Body of pancreas (tissue), 4 donors: ENCODE measurements around the gene PLXDC2.

Source experiments
- POLR2A ChIP-seq, 3 donors: fragments of 450-650 bp; IDR thresholded peaks; one replicate each; pipeline ENCODE4 v1.6.1; 2016; ENCODE audit warnings: antibody characterized with exemption in 3 of 3, mild to moderate bottlenecking in 2 of 3
- TF ChIP-seq, protein P1 (sequence below), 7 experiments: fragments of 450-650 bp in 4 of 7; fragments of 200-600 bp in 3 of 7; sonication (generic) in 3 of 7; IDR thresholded peaks; one replicate each; pipeline ENCODE4 v1.5.1; 2016 to 2019; ENCODE audit warnings: antibody characterized with exemption in 7 of 7

DNA sequence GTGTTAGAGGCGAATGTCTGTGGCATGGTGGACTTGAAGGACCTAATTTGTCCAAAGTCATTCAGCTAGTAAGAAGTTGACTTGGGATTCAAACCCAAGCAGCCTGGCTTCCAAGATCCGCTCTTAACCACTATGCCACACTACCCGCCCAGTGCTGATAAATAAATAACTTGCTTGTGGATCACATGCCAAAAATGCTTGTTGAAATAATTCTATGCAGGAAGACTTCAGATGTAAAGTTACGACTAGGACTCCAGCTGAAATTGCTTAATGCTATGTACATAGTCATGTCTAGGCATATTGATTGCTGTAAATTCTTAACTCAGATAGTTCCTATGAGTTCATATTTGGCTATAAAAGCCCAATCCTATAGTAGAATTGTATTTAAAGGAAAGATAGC, 76.0 kb downstream of the PLXDC2 start:
- TF ChIP-seq POLR2A (IDR thresholded peaks at IDR 0.05): no peak
- TF ChIP-seq, protein P1, sequence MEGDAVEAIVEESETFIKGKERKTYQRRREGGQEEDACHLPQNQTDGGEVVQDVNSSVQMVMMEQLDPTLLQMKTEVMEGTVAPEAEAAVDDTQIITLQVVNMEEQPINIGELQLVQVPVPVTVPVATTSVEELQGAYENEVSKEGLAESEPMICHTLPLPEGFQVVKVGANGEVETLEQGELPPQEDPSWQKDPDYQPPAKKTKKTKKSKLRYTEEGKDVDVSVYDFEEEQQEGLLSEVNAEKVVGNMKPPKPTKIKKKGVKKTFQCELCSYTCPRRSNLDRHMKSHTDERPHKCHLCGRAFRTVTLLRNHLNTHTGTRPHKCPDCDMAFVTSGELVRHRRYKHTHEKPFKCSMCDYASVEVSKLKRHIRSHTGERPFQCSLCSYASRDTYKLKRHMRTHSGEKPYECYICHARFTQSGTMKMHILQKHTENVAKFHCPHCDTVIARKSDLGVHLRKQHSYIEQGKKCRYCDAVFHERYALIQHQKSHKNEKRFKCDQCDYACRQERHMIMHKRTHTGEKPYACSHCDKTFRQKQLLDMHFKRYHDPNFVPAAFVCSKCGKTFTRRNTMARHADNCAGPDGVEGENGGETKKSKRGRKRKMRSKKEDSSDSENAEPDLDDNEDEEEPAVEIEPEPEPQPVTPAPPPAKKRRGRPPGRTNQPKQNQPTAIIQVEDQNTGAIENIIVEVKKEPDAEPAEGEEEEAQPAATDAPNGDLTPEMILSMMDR (IDR thresholded peaks at IDR 0.05): no peak
